GM23248 (cell line): ENCODE data around the gene PET117. TPM values are rescaled to one million over a fixed set of nuclear protein-coding genes. Genes with fewer than 3 reads are reported as not detected.
A peak's percentile ranks its signal among the peaks of the same experiment; 100 is the strongest.

Experiments
- DNase-seq: peaks from one replicate; pipeline ENCODE4 v3.0.0-alpha.2; 2015
- H2AFZ ChIP-seq: fragments of 200-600 bp; sonication (generic); 2 replicates; pipeline ENCODE4 v1.6.1; 2016; ENCODE audit warnings: antibody characterized with exemption
- H3F3A ChIP-seq: fragments of 200-600 bp; sonication (generic); 2 replicates; pipeline ENCODE4 v1.6.1; 2016; ENCODE audit warnings: mild to moderate bottlenecking, antibody characterized with exemption, mixed run types; ENCODE audit not compliant: insufficient read depth
- H3K27ac ChIP-seq: fragments of 200-600 bp; sonication (generic); 2 replicates; pipeline ENCODE4 v1.5.1; 2016; ENCODE audit warnings: mild to moderate bottlenecking
- H3K27me3 ChIP-seq: fragments of 200-600 bp; sonication (generic); replicated peaks from 2 replicates; pipeline ENCODE4 v1.6.1; 2016; ENCODE audit warnings: mild to moderate bottlenecking; ENCODE audit not compliant: insufficient read depth
- H3K36me3 ChIP-seq: fragments of 200-600 bp; sonication (generic); 2 replicates; pipeline ENCODE4 v1.6.1; 2016; ENCODE audit warnings: low read depth, mild to moderate bottlenecking
- H3K4me1 ChIP-seq: fragments of 200-600 bp; sonication (generic); 2 replicates; pipeline ENCODE4 v1.6.1; 2016; ENCODE audit warnings: mild to moderate bottlenecking; ENCODE audit not compliant: insufficient read depth
- H3K4me2 ChIP-seq: fragments of 200-600 bp; sonication (generic); one replicate; pipeline ENCODE4 v1.6.1; 2016; ENCODE audit warnings: mild to moderate bottlenecking; ENCODE audit not compliant: unreplicated experiment
- H3K4me3 ChIP-seq: fragments of 200-600 bp; sonication (generic); 2 replicates; pipeline ENCODE4 v1.5.1; 2016; ENCODE audit warnings: mild to moderate bottlenecking
- H3K79me2 ChIP-seq: fragments of 200-600 bp; sonication (generic); 2 replicates; pipeline ENCODE4 v1.6.1; 2016; ENCODE audit warnings: mild to moderate bottlenecking; ENCODE audit not compliant: insufficient read depth
- H3K9ac ChIP-seq: fragments of 200-600 bp; sonication (generic); 2 replicates; pipeline ENCODE4 v1.6.1; 2016; ENCODE audit warnings: mild to moderate bottlenecking
- H3K9me2 ChIP-seq: fragments of 200-600 bp; sonication (generic); 2 replicates; pipeline ENCODE4 v1.6.1; 2016; ENCODE audit warnings: mixed run types, mild to moderate bottlenecking, moderate library complexity; ENCODE audit not compliant: insufficient read depth
- H3K9me3 ChIP-seq: fragments of 200-600 bp; sonication (generic); one replicate; pipeline ENCODE4 v1.6.1; 2017; ENCODE audit warnings: low read depth
- H4K20me1 ChIP-seq: fragments of 200-600 bp; sonication (generic); 2 replicates; pipeline ENCODE4 v1.6.0; 2016; ENCODE audit not compliant: insufficient read depth
- EZH2 ChIP-seq: fragments of 200-600 bp; sonication (generic); IDR thresholded peaks from 2 replicates; pipeline ENCODE4 v1.6.1; 2018; ENCODE audit warnings: antibody characterized with exemption, mild to moderate bottlenecking; ENCODE audit not compliant: insufficient read depth, poor library complexity, severe bottlenecking
- EZH2phosphoT487 ChIP-seq: fragments of 200-600 bp; sonication (generic); IDR thresholded peaks from 2 replicates; pipeline ENCODE4 v1.6.1; 2018; ENCODE audit warnings: antibody characterized with exemption, moderate library complexity, mild to moderate bottlenecking, low read depth; ENCODE audit not compliant: insufficient read depth
- WGBS, 2 experiments: methylation state at CpG; one replicate each; pipeline ENCODE4 v1.1.6; 2015 to 2017; ENCODE audit warnings: low lambda C conversion rate in 2 of 2, low coverage in 1 of 2; ENCODE audit errors: missing lambda C conversion rate in 2 of 2; 5-methylcytosine and 5-hydroxymethylcytosine counted together
- in situ Hi-C: fragments of 300-500 bp; cut with MboI; formaldehyde crosslinking; loops from 2 replicates; pipeline ENCODE4 v1.15.0; 2020
- polyA plus RNA-seq: library from polyadenylated mRNA; unstranded; fragments of >200 nt; fragmentation: Nextera tagmentation; extraction: Ambion mirVana; gene quantifications from 2 replicates; pipeline ENCODE4 v1.2.1, GENCODE V29; 2016
- small RNA-seq: library from RNA; depleted of rRNA; stranded (forward); fragments of <200 nt; gene quantifications from one replicate; pipeline ENCODE3, GENCODE V24; 2014; ENCODE audit warnings: low read depth, low replicate concordance
- total RNA-seq: library from RNA; depleted of rRNA; stranded (reverse); fragments of >200 nt; shearing (Covaris generic); gene quantifications from 2 replicates; pipeline ENCODE4 v1.2.3, GENCODE V29; 2014; rRNA removed

PET117 gene
- total and polyA plus RNA-seq, 2 experiments from 2014 or later = 8.4 to 10.6 TPM

- H3K27ac ChIP-seq = no peak overlapping the region
- no peaks in the 10 kb centered on the region for H3K4me1 ChIP-seq
- peaks cover 11% of the 10 kb centered on the region for H3K36me3 ChIP-seq
- no peak for DNase-seq
- no peak for TF ChIP-seq EZH2phosphoT487
- TF ChIP-seq EZH2 = no peak
- H2AFZ ChIP-seq = no peak overlapping the region
- H4K20me1 ChIP-seq = no peaks in the 10 kb centered on the region
- no peak overlapping the region for H3K4me3 ChIP-seq
- 97% methylated on average over 5 of the region's 5 CpGs for WGBS, 2 experiments
- H3K9me2 ChIP-seq = no peaks in the 10 kb centered on the region
- no peaks in the 10 kb centered on the region for H3F3A ChIP-seq
- H3K27me3 ChIP-seq = no peaks in the 10 kb centered on the region
- in situ Hi-C loops = no loop called here
- no peaks in the 10 kb centered on the region for H3K9me3 ChIP-seq
- no peak overlapping the region for H3K4me2 ChIP-seq
- no peaks in the 10 kb centered on the region for H3K79me2 ChIP-seq
- no peak overlapping the region for H3K9ac ChIP-seq
These were observed 49.4 kb downstream of the PET117 start for GRCh38 chr20:18187020-18187419.

- Histone ChIP-seq H3K79me2 (no peaks in the 10 kb centered on the region), H3K9me2 (no peaks in the 10 kb centered on the region), H3K9ac (no peak overlapping the region), H4K20me1 (no peaks in the 10 kb centered on the region), H3K4me2 (no peak overlapping the region), H3K27ac (no peak overlapping the region), H3K9me3 (no peaks in the 10 kb centered on the region), H3K36me3 (peaks cover 7% of the 10 kb centered on the region), H2AFZ (no peak overlapping the region), H3K4me3 (no peak overlapping the region), H3K4me1 (no peaks in the 10 kb centered on the region), H3F3A (no peaks in the 10 kb centered on the region), H3K27me3 (no peaks in the 10 kb centered on the region)
- peak; percentile 5 for DNase-seq
- 13 to 24% methylated on average over 3 of the region's 3 CpGs for WGBS, 2 experiments
- in situ Hi-C loops = no loop called here
- TF ChIP-seq EZH2phosphoT487 = no peak
- TF ChIP-seq EZH2 = no peak
These were observed 50.8 kb downstream of the PET117 start for GRCh38 chr20:18188434-18188833.

DNA sequence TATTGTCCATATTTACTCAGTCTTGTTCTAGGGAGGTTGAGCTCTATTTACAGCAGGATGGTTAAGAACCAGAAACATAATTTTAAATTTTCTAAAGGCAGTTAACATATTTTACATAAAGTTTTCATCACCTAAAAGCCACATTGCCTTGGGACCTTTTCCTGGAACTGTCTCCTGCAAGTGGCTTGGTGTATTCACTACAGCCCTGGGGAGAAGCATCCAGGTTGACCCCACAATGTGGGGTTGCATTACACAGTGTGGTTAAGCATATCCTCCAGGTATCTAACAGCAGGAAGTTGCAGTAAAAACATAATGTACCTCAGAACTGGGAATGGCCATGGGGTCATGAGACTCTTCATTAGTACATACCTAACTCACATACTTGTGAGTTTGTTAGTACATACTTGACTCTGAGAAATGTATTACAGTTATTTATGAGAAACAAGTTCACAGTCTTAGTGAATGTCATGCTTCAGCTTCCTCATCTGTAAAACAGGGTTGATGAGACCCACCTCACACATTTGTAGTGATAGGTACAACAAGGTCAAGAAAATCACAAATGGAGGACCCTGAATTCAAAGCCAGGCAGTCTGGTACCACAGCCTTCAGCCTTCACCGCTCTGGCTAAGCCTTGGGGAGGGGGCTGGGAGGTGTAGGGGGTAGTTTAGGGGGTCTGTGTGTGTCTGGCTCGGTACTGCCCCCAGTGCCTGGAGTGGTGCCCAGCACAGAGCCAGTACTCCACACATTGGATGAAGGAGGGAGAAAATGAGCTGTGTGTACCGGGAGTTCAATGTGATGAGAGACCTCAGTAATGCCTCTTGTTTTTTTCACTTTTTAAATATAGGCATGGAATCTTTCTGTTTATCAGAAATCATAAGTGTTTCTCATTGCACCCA is 52.9 kb downstream of the PET117 start:
- in situ Hi-C loops = no loop called here
- no peaks in the 10 kb centered on the region for H3K9me3 ChIP-seq
- no peak overlapping the region for H3K27ac ChIP-seq
- no peaks in the 10 kb centered on the region for H3F3A ChIP-seq
- H3K4me1 ChIP-seq = no peaks in the 10 kb centered on the region
- H3K27me3 ChIP-seq = no peaks in the 10 kb centered on the region
- no peaks in the 10 kb centered on the region for H3K79me2 ChIP-seq
- no peak overlapping the region for H3K4me3 ChIP-seq
- no peak for DNase-seq
- TF ChIP-seq EZH2 = no peak
- no peak for TF ChIP-seq EZH2phosphoT487
- WGBS, 2 experiments = 97 to 100% methylated on average over 3 of the region's 3 CpGs
- no peak overlapping the region for H2AFZ ChIP-seq
- H3K4me2 ChIP-seq = no peak overlapping the region
- no peaks in the 10 kb centered on the region for H4K20me1 ChIP-seq
- H3K9me2 ChIP-seq = no peaks in the 10 kb centered on the region
- H3K9ac ChIP-seq = no peak overlapping the region
- H3K36me3 ChIP-seq = no peaks in the 10 kb centered on the region; the same call in none of the 2 replicates

GRCh38 chr20:18191306-18191705 is 53.6 kb downstream of the PET117 start:
- H3K27ac ChIP-seq = no peak overlapping the region
- no peaks in the 10 kb centered on the region for H3K4me1 ChIP-seq
- WGBS, 2 experiments = 92 to 95% methylated on average over 1 of the region's 1 CpG
- H3F3A ChIP-seq = no peaks in the 10 kb centered on the region
- H3K9me2 ChIP-seq = no peaks in the 10 kb centered on the region
- no peaks in the 10 kb centered on the region for H3K79me2 ChIP-seq
- no peak overlapping the region for H3K4me3 ChIP-seq
- H3K27me3 ChIP-seq = no peaks in the 10 kb centered on the region
- H3K9me3 ChIP-seq = no peaks in the 10 kb centered on the region
- TF ChIP-seq EZH2phosphoT487 (no peak), EZH2 (no peak)
- in situ Hi-C loops = no loop called here
- H3K4me2 ChIP-seq = no peak overlapping the region
- no peak for DNase-seq
- H3K36me3 ChIP-seq = no peaks in the 10 kb centered on the region; the same call in 1 of the 2 replicates
- H3K9ac ChIP-seq = no peak overlapping the region
- H4K20me1 ChIP-seq = no peaks in the 10 kb centered on the region
- no peak overlapping the region for H2AFZ ChIP-seq

Small RNA genes lying within 50 kb of the gene (small RNA-seq; reads per million reads assigned to genes)
- gene RF00019 (not detected), gene RNU7-137P (not detected)

Other genes starting within 250 kb of the PET117 start
- gene SNX5, start 169.1 kb upstream of the PET117 start, total RNA-seq = 65.2 and 67.0 TPM in 2 replicates
- 70.7 and 75.7 TPM in 2 replicates for gene SNX5, start 169.1 kb upstream of the PET117 start, polyA plus RNA-seq
- 4.6 and 5.6 TPM in 2 replicates for gene MGME1, start 168.8 kb upstream of the PET117 start, total RNA-seq
- 10.4 and 11.5 TPM in 2 replicates for gene MGME1, start 168.8 kb upstream of the PET117 start, polyA plus RNA-seq
- not detected in 2 replicates for gene OVOL2, start 79.9 kb upstream of the PET117 start, total RNA-seq
- not detected in 2 replicates for gene OVOL2, start 79.9 kb upstream of the PET117 start, polyA plus RNA-seq
- gene KAT14, start within 50 bp of the PET117 start, total RNA-seq = 12.6 and 21.7 TPM in 2 replicates
- 10.2 and 11.3 TPM in 2 replicates for gene KAT14, start within 50 bp of the PET117 start, polyA plus RNA-seq
- gene ZNF133, start 150.7 kb downstream of the PET117 start, total RNA-seq = 17.9 and 18.0 TPM in 2 replicates
- gene ZNF133, start 150.7 kb downstream of the PET117 start, polyA plus RNA-seq = 10.7 and 11.3 TPM in 2 replicates